GM18870 (cell line): Measurements from ENCODE around the gene IL1R2.
"Not testable (repeated sequence)": the region's sequence is repeated elsewhere in the genome, so short reads cannot be mapped to it uniquely, and the experiment has no call there.

Experiments
- ATAC-seq: cut with Tn5 transposase; IDR thresholded peaks from one replicate; pipeline ENCODE4 v1.9.1; 2021; ENCODE audit warnings: moderate library complexity; ENCODE audit not compliant: unreplicated experiment

The IL1R2 gene

GRCh38 chr2:101998896-101999789, 7.4 kb downstream of the IL1R2 start:
- ATAC-seq = no peak

GRCh38 chr2:102000012-102000411, 8.3 kb downstream of the IL1R2 start:
- ATAC-seq = no peak

- ATAC-seq = no peak
Measured at GRCh38 chr2:102000813-102001766, 9.3 kb downstream of the IL1R2 start.

- no peak for ATAC-seq
Measured at GRCh38 chr2:102001767-102002142, 10.0 kb downstream of the IL1R2 start.

- ATAC-seq = no peak
Measured at GRCh38 chr2:102002228-102002627, 10.5 kb downstream of the IL1R2 start.

GRCh38 chr2:102002909-102003308, 11.1 kb downstream of the IL1R2 start:
- ATAC-seq = not testable (repeated sequence)

- no peak for ATAC-seq
Measured at GRCh38 chr2:102003696-102004095, 11.9 kb downstream of the IL1R2 start.

- ATAC-seq = no peak
Measured at GRCh38 chr2:102004581-102004980, 12.8 kb downstream of the IL1R2 start.

GRCh38 chr2:102005449-102005848, 13.7 kb downstream of the IL1R2 start:
- no peak for ATAC-seq

GRCh38 chr2:102005989-102006885, 14.5 kb downstream of the IL1R2 start:
- ATAC-seq = no peak

GRCh38 chr2:102006886-102007278, 15.1 kb downstream of the IL1R2 start:
- no peak for ATAC-seq

GRCh38 chr2:102008490-102008889, 16.7 kb downstream of the IL1R2 start:
- no peak for ATAC-seq

- no peak for ATAC-seq
Measured at GRCh38 chr2:102009557-102009956, 17.8 kb downstream of the IL1R2 start.

GRCh38 chr2:102010902-102011301, 19.1 kb downstream of the IL1R2 start:
- ATAC-seq = no peak

- ATAC-seq = no peak
Measured at GRCh38 chr2:102012061-102012614, 20.4 kb downstream of the IL1R2 start.

- ATAC-seq = no peak
Measured at GRCh38 chr2:102013206-102014040, 21.7 kb downstream of the IL1R2 start.

GRCh38 chr2:102014041-102014345, 22.2 kb downstream of the IL1R2 start:
- ATAC-seq = no peak

- no peak for ATAC-seq
Measured at GRCh38 chr2:102015399-102015798, 23.6 kb downstream of the IL1R2 start.

- no peak for ATAC-seq
Measured at GRCh38 chr2:102016399-102016955, 24.7 kb downstream of the IL1R2 start.
